Gastroesophageal sphincter (tissue), 4 donors: ENCODE measurements around the gene PPFIA4. TPM values are rescaled to one million over a fixed set of nuclear protein-coding genes. Genes with fewer than 3 reads are reported as not detected.

Source experiments
- ATAC-seq: fragments of 150-250 bp; one replicate; pipeline ENCODE4 v1.9.1; 2016; ENCODE audit warnings: mild to moderate bottlenecking, moderate library complexity
- H3K27ac ChIP-seq, 4 donors: fragments of 200-600 bp; sonication (generic) in 3 of 4; 1 replicate in 3 of 4; 2 replicates in 1 of 4; pipeline ENCODE4 v1.5.1; 2016 to 2019
- H3K27me3 ChIP-seq: fragments of 200-600 bp; sonication (generic); one replicate; pipeline ENCODE4 v1.5.1; 2019
- H3K36me3 ChIP-seq, 2 donors: fragments of 200-600 bp; sonication (generic); one replicate each; pipeline ENCODE4 v1.5.1; 2019; ENCODE audit warnings: control low read depth in 1 of 2
- H3K4me1 ChIP-seq, 3 donors: fragments of 200-600 bp; sonication (generic); 1 replicate in 2 of 3; 2 replicates in 1 of 3; pipeline ENCODE4 v1.5.1; 2016 to 2019; ENCODE audit warnings: control low read depth in 2 of 3
- H3K4me3 ChIP-seq, 2 donors: fragments of 200-600 bp; sonication (generic); one replicate each; pipeline ENCODE4 v1.5.1; 2019; ENCODE audit warnings: mild to moderate bottlenecking in 1 of 2, moderate library complexity in 1 of 2
- H3K9me3 ChIP-seq, 3 donors: fragments of 200-600 bp; sonication (generic); one replicate each; pipeline ENCODE4 v1.5.1; 2017 to 2019; ENCODE audit warnings: control low read depth in 2 of 3
- CTCF ChIP-seq, 4 experiments: fragments of 200-600 bp in 2 of 4; fragments of 450-650 bp in 2 of 4; sonication (generic) in 1 of 4; IDR thresholded peaks; one replicate each; pipeline ENCODE4 v1.5.1; 2017 to 2019; ENCODE audit warnings: antibody characterized with exemption in 4 of 4, mild to moderate bottlenecking in 2 of 4, moderate library complexity in 2 of 4
- EP300 ChIP-seq: sonication (generic); formaldehyde crosslinking; IDR thresholded peaks from one replicate; pipeline ENCODE4 v1.6.1; 2017; ENCODE audit warnings: antibody characterized with exemption, mild to moderate bottlenecking
- POLR2A ChIP-seq, 2 donors: fragments of 450-650 bp; IDR thresholded peaks; one replicate each; pipeline ENCODE4 v1.6.1; 2017; ENCODE audit warnings: antibody characterized with exemption in 2 of 2, mild to moderate bottlenecking in 2 of 2, moderate library complexity in 1 of 2
- POLR2AphosphoS5 ChIP-seq: sonication (generic); formaldehyde crosslinking; IDR thresholded peaks from one replicate; pipeline ENCODE4 v1.6.1; 2017; ENCODE audit warnings: antibody characterized with exemption
- WGBS, 2 donors: methylation state at CpG; one replicate each; pipeline ENCODE4 v1.1.5; 2018; ENCODE audit warnings: low coverage in 1 of 2; 5-methylcytosine and 5-hydroxymethylcytosine counted together
- total RNA-seq, 4 donors: library from RNA; depleted of rRNA; stranded (reverse); fragments of >200 nt; gene quantifications; one replicate each; pipeline ENCODE4 v1.1.0, GENCODE V29; 2016

The PPFIA4 gene
- total RNA-seq, 4 donors from 2014 or later = 0.81 to 10.5 (median 1.7) TPM

GRCh38 chr1:203040513-203041275 is 14.4 kb downstream of the PPFIA4 start:
- Histone ChIP-seq H3K4me3 (no peak overlapping the region), H3K27ac (no peak overlapping the region), H3K27me3 (no peaks in the 10 kb centered on the region), H3K4me1 (peaks cover 0 to 28% (median 0%) of the 10 kb centered on the region in 3 donors), H3K36me3 (peaks cover 0 to 7% of the 10 kb centered on the region in 2 donors), H3K9me3 (no peaks in the 10 kb centered on the region)
- ATAC-seq = no peak
- 50 to 56% methylated on average over 1 to 3 of the region's 5 CpGs for WGBS, 2 donors
- TF ChIP-seq CTCF (IDR thresholded peaks at IDR 0.05) (no peak), POLR2AphosphoS5 (no peak), POLR2A (IDR thresholded peaks at IDR 0.05) (no peak), EP300 (no peak)

GRCh38 chr1:203041351-203041932 is 15.2 kb downstream of the PPFIA4 start:
- WGBS, 2 donors = 60 to 96% methylated on average over 1 to 3 of the region's 3 CpGs
- no peak for ATAC-seq
- H3K9me3 ChIP-seq = no peaks in the 10 kb centered on the region
- peaks cover 0 to 33% (median 0%) of the 10 kb centered on the region in 3 donors for H3K4me1 ChIP-seq
- no peak overlapping the region for H3K27ac ChIP-seq
- peaks cover 0 to 12% of the 10 kb centered on the region in 2 donors for H3K36me3 ChIP-seq
- no peaks in the 10 kb centered on the region for H3K27me3 ChIP-seq
- TF ChIP-seq POLR2AphosphoS5 = no peak
- TF ChIP-seq CTCF (IDR thresholded peaks at IDR 0.05) = no peak
- TF ChIP-seq POLR2A (IDR thresholded peaks at IDR 0.05) = no peak
- TF ChIP-seq EP300 = no peak
- no peak overlapping the region for H3K4me3 ChIP-seq

DNA sequence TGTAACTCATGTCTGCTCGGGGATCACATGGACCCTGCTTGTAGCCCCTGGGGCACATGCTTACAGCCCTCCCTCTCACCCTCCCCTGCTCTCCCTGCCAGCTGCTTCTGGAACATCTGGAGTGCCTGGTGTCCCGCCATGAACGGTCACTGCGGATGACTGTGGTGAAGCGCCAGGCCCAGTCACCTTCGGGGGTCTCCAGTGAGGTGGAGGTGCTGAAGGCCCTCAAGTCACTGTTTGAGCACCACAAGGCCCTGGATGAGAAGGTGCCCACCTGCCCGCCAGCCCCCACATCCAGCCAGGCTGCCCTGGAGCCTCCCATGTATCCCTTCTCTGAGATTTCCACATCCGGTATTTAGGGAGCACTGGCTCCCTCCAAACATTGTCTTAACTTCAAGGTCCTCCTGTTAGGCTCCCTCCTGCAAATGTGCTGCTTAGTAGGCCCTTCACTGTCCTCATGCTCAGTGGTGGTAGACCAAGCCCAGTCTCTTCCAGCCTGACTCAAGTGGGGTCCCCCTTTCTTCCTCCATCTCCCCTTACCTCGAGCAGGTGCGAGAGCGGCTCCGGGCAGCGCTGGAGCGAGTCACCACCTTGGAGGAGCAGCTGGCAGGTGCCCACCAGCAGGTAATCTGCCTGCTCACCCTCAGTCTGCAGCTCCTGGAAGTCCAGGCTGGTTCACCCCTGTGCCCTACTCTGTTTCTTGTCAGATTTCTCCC is 17.7 kb downstream of the PPFIA4 start:
- Histone ChIP-seq H3K27me3 (no peaks in the 10 kb centered on the region), H3K4me1 (peaks cover 0 to 25% (median 0%) of the 10 kb centered on the region in 3 donors), H3K27ac (no peak overlapping the region), H3K9me3 (no peaks in the 10 kb centered on the region), H3K36me3 (peaks cover 0 to 12% of the 10 kb centered on the region in 2 donors), H3K4me3 (no peak overlapping the region)
- no peak for TF ChIP-seq EP300
- ATAC-seq = no peak
- 85 to 97% methylated on average over 4 to 6 of the region's 14 CpGs for WGBS, 2 donors

DNA sequence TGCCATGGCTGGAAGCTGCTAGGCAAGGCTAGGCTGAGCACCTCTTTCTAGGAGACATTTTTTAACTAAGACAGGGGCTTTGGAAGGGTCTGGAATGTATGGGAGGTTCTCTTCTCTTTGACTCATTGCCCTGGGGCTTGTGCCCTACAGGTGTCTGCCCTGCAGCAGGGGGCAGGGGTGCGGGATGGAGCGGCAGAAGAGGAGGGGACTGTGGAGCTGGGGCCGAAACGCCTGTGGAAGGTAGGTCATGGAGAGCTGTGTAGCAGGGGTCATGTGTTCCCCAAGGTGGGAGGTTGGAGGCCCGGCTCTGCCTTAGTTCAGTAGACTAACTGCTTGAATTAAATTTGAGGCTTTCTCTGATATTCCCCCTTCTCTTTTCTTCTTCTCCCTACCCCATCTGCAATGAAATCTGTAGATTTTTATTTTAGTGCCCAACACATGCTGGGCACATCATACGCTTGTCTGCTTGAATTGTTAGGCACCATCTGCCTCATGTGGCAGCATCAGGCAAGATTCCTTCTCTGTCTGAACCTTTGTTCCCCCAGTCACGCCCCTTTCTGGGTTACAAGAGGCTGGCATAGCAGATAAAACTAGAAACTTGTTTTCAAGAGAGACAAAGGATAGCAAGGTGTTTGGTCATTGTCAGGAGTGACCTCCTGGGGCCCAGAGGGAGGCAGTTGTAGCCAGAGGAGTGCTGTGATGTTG is 18.4 kb downstream of the PPFIA4 start:
- H3K27ac ChIP-seq = no peak overlapping the region
- TF ChIP-seq POLR2A (IDR thresholded peaks at IDR 0.05) (no peak), EP300 (no peak), CTCF (IDR thresholded peaks at IDR 0.05) (no peak), POLR2AphosphoS5 (no peak)
- no peak overlapping the region for H3K4me3 ChIP-seq
- no peaks in the 10 kb centered on the region for H3K27me3 ChIP-seq
- ATAC-seq = no peak
- H3K9me3 ChIP-seq = no peaks in the 10 kb centered on the region
- WGBS, 2 donors = 89 to 100% methylated on average over 3 of the region's 7 CpGs
- peaks cover 0 to 18% (median 0%) of the 10 kb centered on the region in 3 donors for H3K4me1 ChIP-seq
- peaks cover 0 to 12% of the 10 kb centered on the region in 2 donors for H3K36me3 ChIP-seq

DNA sequence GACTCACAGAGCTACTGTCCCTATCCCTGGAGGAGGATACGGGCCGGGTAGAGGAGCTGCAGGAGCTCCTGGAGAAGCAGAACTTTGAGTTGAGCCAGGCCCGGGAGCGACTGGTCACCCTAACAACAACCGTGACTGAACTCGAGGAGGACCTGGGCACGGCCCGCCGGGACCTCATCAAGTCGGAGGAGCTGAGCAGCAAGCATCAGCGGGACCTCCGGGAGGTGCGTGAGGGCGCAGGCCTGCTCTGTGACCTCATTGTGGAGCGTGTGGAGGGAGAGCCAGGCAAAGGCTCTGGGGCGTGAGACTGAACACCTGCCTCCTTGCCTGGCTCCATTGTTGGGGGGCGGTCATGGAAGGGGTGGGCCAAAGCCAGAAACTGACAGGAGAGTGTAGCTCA is 19.0 kb downstream of the PPFIA4 start:
- Histone ChIP-seq H3K4me3 (no peak overlapping the region), H3K27ac (no peak overlapping the region), H3K9me3 (no peaks in the 10 kb centered on the region), H3K36me3 (peaks cover 0 to 12% of the 10 kb centered on the region in 2 donors), H3K4me1 (peaks cover 0 to 17% (median 0%) of the 10 kb centered on the region in 3 donors), H3K27me3 (no peaks in the 10 kb centered on the region)
- ATAC-seq = no peak
- TF ChIP-seq POLR2AphosphoS5 = no peak
- TF ChIP-seq EP300 = no peak
- no peak for TF ChIP-seq CTCF (IDR thresholded peaks at IDR 0.05)
- TF ChIP-seq POLR2A (IDR thresholded peaks at IDR 0.05) = no peak
- WGBS, 2 donors = 90% methylated on average over 2 of the region's 17 CpGs; no CpG with 5 or more reads in 1 of the 2 donors
